ENCODE results near the gene SGTB.

GRCh38 chr5:65623482-65623881 lies 98.4 kb downstream of the SGTB start:
- TF ChIP-seq CTCF (IDR thresholded peaks at IDR 0.05; ENCODE audit: low read depth, low read length), result no peak
- TF ChIP-seq EZH2phosphoT487 (IDR thresholded peaks at IDR 0.05; ENCODE audit: low read depth), result no peak
